Tibial nerve (tissue), 4 donors: ENCODE data around the gene DNAJC22. TPM values are rescaled to one million over a fixed set of nuclear protein-coding genes. Genes with fewer than 3 reads are reported as not detected.
A peak's percentile ranks its signal among the peaks of the same experiment; 100 is the strongest.
"Not testable (repeated sequence)": the region's sequence is repeated elsewhere in the genome, so short reads cannot be mapped to it uniquely, and the experiment has no call there.

Experiments
- DNase-seq, 2 donors: peaks; one replicate each; pipeline ENCODE4 v3.0.0-alpha.2; 2019; ENCODE audit warnings: low spot score in 2 of 2
- H3K27ac ChIP-seq, 4 donors: fragments of 200-600 bp; sonication (generic) in 3 of 4; one replicate each; pipeline ENCODE4 v1.5.1; 2017 to 2019; ENCODE audit warnings: mild to moderate bottlenecking in 1 of 4
- H3K27me3 ChIP-seq, 2 donors: fragments of 200-600 bp; sonication (generic) in 1 of 2; one replicate each; pipeline versions ENCODE4 v1.5.1 to v1.6.0; 2017 to 2019
- H3K36me3 ChIP-seq, 3 donors: fragments of 200-600 bp; sonication (generic); one replicate each; pipeline ENCODE4 v1.5.1; 2018 to 2019
- H3K4me1 ChIP-seq, 4 donors: fragments of 200-600 bp; sonication (generic) in 3 of 4; one replicate each; pipeline ENCODE4 v1.5.1; 2017 to 2019
- H3K4me3 ChIP-seq, 4 donors: fragments of 200-600 bp; sonication (generic) in 3 of 4; one replicate each; pipeline ENCODE4 v1.5.1; 2017 to 2019; ENCODE audit warnings: mild to moderate bottlenecking in 1 of 4, moderate library complexity in 1 of 4
- H3K9me3 ChIP-seq, 4 donors: fragments of 200-600 bp; sonication (generic) in 3 of 4; one replicate each; pipeline ENCODE4 v1.5.1; 2017 to 2019
- CTCF ChIP-seq, 5 experiments: fragments of 200-600 bp in 3 of 5; fragments of 450-650 bp in 2 of 5; sonication (generic) in 3 of 5; IDR thresholded peaks; one replicate each; pipeline ENCODE4 v1.5.1; 2016 to 2019; ENCODE audit warnings: antibody characterized with exemption in 5 of 5, mild to moderate bottlenecking in 3 of 5, moderate library complexity in 2 of 5
- EP300 ChIP-seq, 2 donors: sonication (generic); formaldehyde crosslinking; IDR thresholded peaks; one replicate each; pipeline ENCODE4 v1.6.1; 2017; ENCODE audit warnings: antibody characterized with exemption in 2 of 2, mild to moderate bottlenecking in 1 of 2
- POLR2A ChIP-seq, 2 donors: fragments of 450-650 bp; IDR thresholded peaks; one replicate each; pipeline ENCODE4 v1.6.1; 2017; ENCODE audit warnings: antibody characterized with exemption in 2 of 2, mild to moderate bottlenecking in 2 of 2, moderate library complexity in 2 of 2
- WGBS, 2 donors: methylation state at CpG; one replicate each; pipeline ENCODE4 v1.1.5; 2018; 5-methylcytosine and 5-hydroxymethylcytosine counted together
- total RNA-seq, 4 donors: library from RNA; depleted of rRNA; stranded (reverse); fragments of >200 nt; gene quantifications; one replicate each; pipeline ENCODE4 v1.1.0, GENCODE V29; 2016

DNAJC22 gene
- total RNA-seq, 4 donors from 2014 or later: not detected

- Histone ChIP-seq H3K4me1 (no peaks in the 10 kb centered on the region), H3K4me3 (no peak overlapping the region), H3K27ac (no peak overlapping the region), H3K36me3 (no peaks in the 10 kb centered on the region), H3K27me3 (no peaks in the 10 kb centered on the region), H3K9me3 (no peaks in the 10 kb centered on the region)
- TF ChIP-seq POLR2A (IDR thresholded peaks at IDR 0.05) (no peak), EP300 (IDR thresholded peaks at IDR 0.05) (no peak), CTCF (IDR thresholded peaks at IDR 0.05) (no peak)
- no peak for DNase-seq
- WGBS, 2 donors: 91 to 92% methylated on average over 1 of the region's 1 CpG
Observed at GRCh38 chr12:49375406-49375805, 28.7 kb downstream of the DNAJC22 start.

DNA sequence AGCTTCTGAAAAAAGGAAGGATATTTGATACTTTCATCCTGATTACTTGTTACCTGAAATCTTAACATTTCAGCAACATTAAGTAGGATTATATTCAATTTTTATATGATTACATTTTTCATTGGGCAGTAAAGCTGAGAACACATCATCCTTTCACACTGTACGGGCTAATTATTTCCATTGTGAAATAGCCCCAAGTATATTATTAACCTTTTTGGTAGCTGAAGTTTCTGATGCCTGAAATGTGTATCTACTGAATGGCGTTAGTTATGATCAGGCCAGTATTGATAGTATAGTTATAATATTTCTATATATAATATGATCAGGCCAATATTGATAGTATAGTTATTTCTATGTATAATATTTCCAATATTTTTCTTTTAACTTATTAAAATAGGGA is 30.7 kb downstream of the DNAJC22 start:
- Histone ChIP-seq H3K4me3 (no peak overlapping the region), H3K27ac (no peak overlapping the region), H3K27me3 (no peaks in the 10 kb centered on the region), H3K9me3 (no peaks in the 10 kb centered on the region), H3K4me1 (no peaks in the 10 kb centered on the region), H3K36me3 (no peaks in the 10 kb centered on the region)
- DNase-seq: no peak
- TF ChIP-seq CTCF (IDR thresholded peaks at IDR 0.05): no peak
- no peak for TF ChIP-seq POLR2A (IDR thresholded peaks at IDR 0.05)
- TF ChIP-seq EP300 (IDR thresholded peaks at IDR 0.05): no peak
- 71 to 77% methylated on average over 2 of the region's 2 CpGs for WGBS, 2 donors

- H3K27ac ChIP-seq, DNase-seq, H3K4me3 ChIP-seq, H3K36me3 ChIP-seq, H3K4me1 ChIP-seq, H3K27me3 ChIP-seq, H3K9me3 ChIP-seq: not testable (repeated sequence)
- WGBS, 2 donors: 95 to 98% methylated on average over 9 of the region's 9 CpGs
Observed at GRCh38 chr12:49380184-49380583, 33.5 kb downstream of the DNAJC22 start.

DNA sequence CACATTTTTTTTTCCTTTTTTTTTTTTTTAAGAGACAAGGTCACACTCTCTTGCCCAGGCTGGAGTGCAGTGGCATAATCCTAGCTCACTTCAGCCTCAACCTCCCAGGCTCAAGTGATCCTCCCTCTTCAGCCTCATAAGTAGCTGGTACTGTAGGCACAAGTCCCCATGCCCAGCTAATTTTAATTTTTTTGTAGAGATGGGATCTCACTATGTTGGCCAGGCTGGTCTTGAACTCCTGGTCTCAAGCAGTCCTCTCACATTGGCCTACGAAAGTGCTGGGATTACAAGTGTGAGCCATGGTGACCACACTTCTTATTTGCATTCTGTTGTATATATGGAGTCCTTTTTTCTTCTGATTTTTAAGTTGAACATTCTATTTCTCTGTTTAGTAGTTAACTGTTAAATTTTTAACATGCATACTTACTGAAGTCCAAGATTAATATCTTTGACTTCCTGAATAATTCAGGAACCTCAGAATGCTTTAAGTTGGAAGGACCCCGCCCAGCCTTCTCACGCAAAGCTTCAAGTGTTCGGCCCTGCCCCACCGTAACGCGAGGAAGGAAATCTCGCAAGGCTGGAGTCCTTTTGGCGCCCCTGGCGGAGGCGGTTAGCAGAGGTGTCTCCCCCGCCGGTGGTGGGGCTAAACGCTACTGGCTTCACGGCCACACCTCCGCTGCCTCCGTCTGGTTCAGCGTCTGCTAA is 42.1 kb downstream of the DNAJC22 start:
- Histone ChIP-seq H3K4me1 (no peaks in the 10 kb centered on the region), H3K27me3 (no peaks in the 10 kb centered on the region), H3K4me3 (no peak overlapping the region), H3K9me3 (no peaks in the 10 kb centered on the region), H3K36me3 (no peaks in the 10 kb centered on the region), H3K27ac (no peak overlapping the region)
- TF ChIP-seq CTCF (IDR thresholded peaks at IDR 0.05) (no peak), POLR2A (IDR thresholded peaks at IDR 0.05) (no peak), EP300 (IDR thresholded peaks at IDR 0.05) (no peak)
- peak in 1 of 2 donors; percentile 15 for DNase-seq
- WGBS, 2 donors: 75 to 78% methylated on average over 18 of the region's 18 CpGs

DNA sequence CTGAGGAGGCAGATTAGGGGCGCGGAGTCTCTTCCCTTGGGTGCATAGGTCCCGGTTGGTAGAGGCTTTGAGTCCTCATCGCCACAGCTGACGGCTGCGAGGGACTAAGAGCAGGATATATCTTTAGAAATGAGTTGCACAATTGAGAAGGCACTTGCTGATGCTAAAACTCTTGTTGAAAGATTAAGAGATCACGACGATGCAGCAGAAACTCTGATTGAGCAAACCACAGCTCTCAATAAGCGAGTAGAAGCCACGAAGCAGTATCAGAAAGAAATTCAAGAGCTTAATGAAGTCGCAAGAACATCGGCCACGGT is 42.7 kb downstream of the DNAJC22 start:
- H3K27ac ChIP-seq: no peak overlapping the region
- no peaks in the 10 kb centered on the region for H3K27me3 ChIP-seq
- 85 to 88% methylated on average over 13 of the region's 13 CpGs for WGBS, 2 donors
- H3K4me3 ChIP-seq: no peak overlapping the region
- no peak for TF ChIP-seq EP300 (IDR thresholded peaks at IDR 0.05)
- TF ChIP-seq POLR2A (IDR thresholded peaks at IDR 0.05): no peak
- TF ChIP-seq CTCF (IDR thresholded peaks at IDR 0.05): no peak
- no peak for DNase-seq
- H3K4me1 ChIP-seq: no peaks in the 10 kb centered on the region
- no peaks in the 10 kb centered on the region for H3K9me3 ChIP-seq
- no peaks in the 10 kb centered on the region for H3K36me3 ChIP-seq

GRCh38 chr12:49397000-49397399 is 50.3 kb downstream of the DNAJC22 start:
- no peak overlapping the region for H3K27ac ChIP-seq
- 96 to 100% methylated on average over 1 of the region's 1 CpG for WGBS, 2 donors
- no peaks in the 10 kb centered on the region for H3K36me3 ChIP-seq
- peaks cover 0 to 3% (median 0%) of the 10 kb centered on the region in 4 donors for H3K9me3 ChIP-seq
- no peaks in the 10 kb centered on the region for H3K27me3 ChIP-seq
- no peaks in the 10 kb centered on the region for H3K4me1 ChIP-seq
- no peak overlapping the region for H3K4me3 ChIP-seq
- TF ChIP-seq POLR2A (IDR thresholded peaks at IDR 0.05): no peak
- no peak for TF ChIP-seq CTCF (IDR thresholded peaks at IDR 0.05)
- TF ChIP-seq EP300 (IDR thresholded peaks at IDR 0.05): no peak
- no peak for DNase-seq
